Raji (cell line): ENCODE data around the gene CHMP4A.
A peak's percentile ranks its signal among the peaks of the same experiment; 100 is the strongest.

Source experiments
- POLR2A ChIP-seq: IDR thresholded peaks from 2 replicates; pipeline ENCODE4 v1.6.1; 2011; ENCODE audit warnings: low read depth, low read length, control low read depth; ENCODE audit not compliant: insufficient read depth

Gene CHMP4A

GRCh38 chr14:24160850-24161804 lies 52.2 kb downstream of the CHMP4A start, which contains the start of gene IRF9:
Gene IRF9 (plus strand): TSS chr14:24161265. CDS start chr14:24162145, 880 bp downstream.
- TF ChIP-seq POLR2A, result peak; percentile 71

- no peak for TF ChIP-seq POLR2A
These were observed 52.8 kb downstream of the CHMP4A start for GRCh38 chr14:24160499-24160849.

- no peak for TF ChIP-seq POLR2A
These were observed 53.4 kb downstream of the CHMP4A start for GRCh38 chr14:24159777-24160498.
